GM03348 (cell line): ENCODE data around the gene INPP4A.

Source experiments
- DNase-seq: peaks from one replicate; pipeline ENCODE4 v3.0.0; 2012; ENCODE audit warnings: low spot score

Gene INPP4A

DNA sequence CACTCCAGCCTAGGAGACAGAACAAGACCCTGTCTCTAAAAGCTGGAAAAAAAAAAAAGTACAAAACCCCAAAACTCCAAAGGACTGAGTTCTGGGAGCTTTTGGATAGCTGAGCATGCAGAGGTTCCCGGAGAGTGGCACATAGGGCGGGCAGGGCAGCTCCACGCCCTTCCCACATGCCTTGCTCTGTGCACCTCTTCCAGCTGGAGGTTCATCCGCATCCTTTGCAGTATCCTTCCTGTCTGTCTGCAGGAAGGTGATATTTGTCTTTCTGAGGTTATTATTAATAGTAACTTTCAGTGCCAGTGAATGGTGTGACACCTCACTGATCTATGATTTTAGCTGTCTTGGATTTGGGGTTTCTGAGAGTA, 70.2 kb downstream of the INPP4A start:
- DNase-seq, result no peak

DNA sequence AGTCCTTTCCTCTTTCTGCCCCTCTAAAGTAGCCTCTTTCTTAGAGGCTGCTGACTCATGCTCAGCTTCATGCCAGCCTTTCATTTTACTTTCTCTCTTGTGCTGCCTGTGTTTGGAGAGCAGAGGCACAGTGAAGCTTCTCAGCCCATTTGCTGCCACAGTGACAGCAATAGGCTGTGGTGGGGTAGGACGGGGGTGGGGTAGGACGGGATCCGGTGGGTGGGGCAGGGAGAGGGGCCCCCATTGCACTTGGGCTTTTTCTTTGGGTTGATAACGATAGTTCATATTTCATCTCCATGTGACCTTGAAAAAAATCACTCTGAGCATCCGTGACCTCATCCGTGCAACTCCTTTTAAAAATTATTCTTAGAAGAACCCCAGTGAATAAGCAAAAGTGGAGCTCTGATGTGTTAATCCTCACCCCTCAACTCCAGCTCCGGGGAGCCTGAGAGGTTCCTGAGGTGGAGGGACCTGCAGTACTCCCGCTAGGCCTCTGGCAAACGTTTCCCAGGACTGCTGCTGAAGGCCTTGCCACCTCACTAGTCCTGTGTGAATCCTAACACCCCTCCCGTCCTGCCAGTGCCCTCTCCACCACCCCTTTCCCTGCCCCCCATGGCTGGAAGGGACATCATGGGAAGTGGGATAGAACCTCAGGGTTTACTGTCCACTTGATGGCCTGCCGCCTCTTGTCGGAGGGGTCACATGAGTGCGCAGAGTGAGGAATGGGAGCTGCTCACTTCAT, 70.8 kb downstream of the INPP4A start:
- peak; percentile 65 for DNase-seq

DNA sequence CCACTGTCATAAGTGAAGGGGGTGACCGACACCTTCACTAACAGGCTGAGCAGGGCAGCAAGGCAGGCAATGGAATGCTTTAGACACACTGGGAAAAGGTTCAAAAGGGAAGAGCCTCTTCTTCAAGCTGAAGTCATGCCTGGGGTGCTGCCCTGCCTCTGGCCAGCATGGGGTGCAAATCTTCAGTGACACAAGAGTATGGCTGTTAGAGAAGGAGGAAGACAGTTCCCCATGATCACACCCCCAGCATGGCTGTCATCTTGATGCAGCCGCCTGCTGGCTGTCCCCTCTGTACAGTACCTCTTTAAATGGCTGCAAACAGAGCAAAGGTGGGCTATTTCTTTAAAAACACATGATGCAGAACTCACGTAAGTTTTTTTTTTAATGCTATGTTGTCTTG, 71.9 kb downstream of the INPP4A start:
- DNase-seq, result no peak

DNA sequence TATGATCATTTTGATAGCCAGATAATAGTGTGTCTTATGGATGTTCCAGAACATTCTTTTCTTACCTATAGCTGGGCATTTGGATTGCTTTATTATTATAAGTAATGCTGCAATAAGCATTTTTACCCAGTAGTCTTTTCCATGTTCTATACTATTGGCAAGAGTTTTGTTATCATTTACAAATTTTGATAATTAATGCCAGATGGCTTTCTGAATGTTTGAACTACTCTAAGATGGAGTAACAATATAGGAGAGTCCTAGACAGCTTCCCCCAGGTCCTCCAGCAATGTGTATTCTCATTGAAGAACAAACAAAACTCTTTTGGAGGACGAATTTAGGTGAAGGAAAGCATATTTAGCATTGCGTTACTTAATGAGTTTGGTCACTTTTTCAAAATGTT, 73.0 kb downstream of the INPP4A start:
- no peak for DNase-seq

DNA sequence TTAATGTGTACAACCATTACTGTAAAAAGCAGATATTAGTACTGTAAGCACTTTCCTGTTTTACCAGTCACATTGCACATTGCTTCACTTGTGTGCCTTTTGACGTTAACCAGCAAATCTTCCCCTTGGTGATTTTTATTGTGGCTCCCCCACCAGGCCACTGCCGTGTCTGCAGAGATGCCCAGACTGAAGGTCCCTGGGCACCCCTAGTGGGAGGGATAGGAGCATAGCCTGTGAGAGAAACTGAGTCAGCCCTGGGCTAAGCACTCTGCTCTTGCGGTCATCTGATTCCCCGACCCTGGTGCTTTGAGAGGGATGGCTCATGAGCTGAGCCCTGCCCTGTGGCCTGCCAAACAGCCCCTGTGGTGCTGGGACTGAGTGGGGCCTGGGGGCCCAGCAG, 73.4 kb downstream of the INPP4A start:
- DNase-seq, result no peak

DNA sequence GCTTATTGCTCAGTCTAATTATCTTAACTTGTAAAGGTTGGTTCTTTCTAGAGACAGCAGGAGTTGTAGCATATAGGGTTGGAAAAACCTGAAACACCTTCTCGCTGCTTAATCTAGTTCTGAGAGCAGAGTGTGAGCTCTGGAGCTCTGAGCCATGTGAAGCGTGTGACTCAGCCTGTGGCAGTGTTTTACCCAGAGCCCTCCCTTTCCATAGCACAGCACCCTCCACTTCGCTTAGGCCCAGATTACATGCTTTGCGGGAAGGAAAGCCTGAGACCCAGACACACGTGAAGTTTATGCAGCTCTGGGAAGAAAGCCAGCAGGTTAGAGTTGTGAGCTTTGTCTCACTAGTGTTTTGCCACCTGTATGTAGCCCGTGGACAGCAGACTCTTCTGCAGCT, 74.5 kb downstream of the INPP4A start:
- DNase-seq, result no peak

DNA sequence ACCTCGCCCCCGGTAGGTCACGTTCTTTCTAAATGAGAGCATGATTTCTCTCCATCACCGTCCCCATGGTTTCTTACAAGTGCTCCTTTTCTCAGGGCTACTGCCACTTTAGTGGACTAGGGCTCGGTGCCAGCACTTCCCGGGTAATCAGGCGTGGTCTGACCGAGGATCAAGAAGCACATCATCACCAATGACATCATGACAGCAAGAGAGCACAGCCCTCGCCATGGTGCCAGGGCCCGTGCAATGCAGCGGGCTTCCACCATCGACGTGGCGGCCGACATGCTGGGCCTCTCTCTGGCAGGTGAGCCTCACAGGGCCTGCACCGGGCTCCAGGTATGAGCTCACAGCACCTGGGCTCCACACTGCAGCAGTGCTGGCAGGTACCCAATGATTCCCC, 75.2 kb downstream of the INPP4A start:
- DNase-seq, result no peak

DNA sequence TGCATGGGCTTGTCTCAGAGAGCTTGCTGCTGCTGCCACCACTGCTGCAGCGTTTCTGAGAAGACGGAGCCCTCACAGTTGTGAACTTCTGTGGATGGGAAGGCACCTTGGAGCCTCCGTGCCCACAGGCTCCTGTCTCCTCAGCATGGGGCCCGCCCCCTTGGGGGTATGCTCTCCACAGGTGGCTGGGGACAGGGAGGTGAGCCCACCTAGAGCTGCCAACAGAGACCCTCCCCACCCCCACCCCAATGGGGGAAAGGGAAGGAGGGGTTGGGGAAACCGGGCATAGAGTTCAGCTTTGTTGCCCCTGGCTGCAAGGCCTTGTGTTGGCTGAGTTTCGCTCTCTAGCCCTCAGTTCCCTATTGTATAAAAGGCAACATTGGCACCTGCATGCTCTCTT, 76.1 kb downstream of the INPP4A start:
- DNase-seq, result no peak

DNA sequence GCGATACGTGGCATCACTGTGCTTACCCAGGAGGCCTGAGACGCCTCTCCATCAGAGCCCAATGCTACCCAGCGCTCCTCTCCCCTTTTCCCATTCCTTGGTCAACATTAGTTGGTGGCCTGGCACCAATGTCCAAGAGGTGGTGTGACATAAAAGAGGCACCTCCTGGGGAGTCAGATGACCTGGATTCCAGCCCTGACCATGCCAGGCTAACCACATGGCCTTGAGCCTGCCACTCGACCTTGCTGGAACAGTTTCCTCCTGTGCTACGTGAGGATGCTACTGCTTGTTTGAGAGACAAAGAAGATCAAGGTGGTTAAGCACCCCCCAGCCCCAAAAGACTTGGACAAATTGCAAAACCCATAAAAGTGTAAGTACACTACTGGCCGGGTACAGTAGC, 76.6 kb downstream of the INPP4A start:
- DNase-seq, result no peak

DNA sequence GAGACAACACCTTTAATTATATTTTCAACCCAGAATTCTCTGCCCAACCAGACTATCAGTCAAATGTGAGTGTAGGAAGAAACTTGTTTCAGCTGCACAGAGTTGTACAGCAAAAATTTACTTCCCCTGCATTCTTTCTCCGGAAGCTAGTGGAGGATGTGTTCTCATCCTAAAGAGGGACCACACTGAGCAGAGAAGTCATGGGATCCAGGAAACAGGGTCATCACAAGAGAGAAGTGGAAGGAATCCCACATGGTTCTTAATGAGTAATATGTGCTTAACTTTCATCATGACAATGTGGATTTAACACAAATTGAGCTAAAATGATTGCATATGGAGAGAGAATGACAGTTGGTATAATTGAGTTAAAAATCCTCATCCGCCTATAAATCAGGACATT, 78.2 kb downstream of the INPP4A start:
- no peak for DNase-seq

DNA sequence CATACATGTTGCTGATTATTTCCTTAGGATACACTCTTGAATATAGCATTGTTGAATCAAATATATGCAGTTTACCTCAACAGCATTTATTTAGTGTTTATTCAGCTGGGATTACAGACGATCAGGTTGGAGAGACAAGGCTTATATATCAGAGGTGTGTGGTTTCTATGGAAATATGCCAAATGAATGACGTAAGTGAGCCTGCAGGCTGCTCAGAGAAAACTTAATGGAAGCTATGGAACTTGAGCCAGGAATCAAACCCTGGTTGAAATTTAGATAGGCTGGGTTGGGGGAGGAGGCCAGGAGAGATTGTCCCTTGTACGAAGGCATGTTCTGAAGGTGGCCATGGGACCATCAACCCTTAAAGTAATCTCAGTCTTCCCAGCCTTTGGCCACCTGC, 79.5 kb downstream of the INPP4A start:
- no peak for DNase-seq

DNA sequence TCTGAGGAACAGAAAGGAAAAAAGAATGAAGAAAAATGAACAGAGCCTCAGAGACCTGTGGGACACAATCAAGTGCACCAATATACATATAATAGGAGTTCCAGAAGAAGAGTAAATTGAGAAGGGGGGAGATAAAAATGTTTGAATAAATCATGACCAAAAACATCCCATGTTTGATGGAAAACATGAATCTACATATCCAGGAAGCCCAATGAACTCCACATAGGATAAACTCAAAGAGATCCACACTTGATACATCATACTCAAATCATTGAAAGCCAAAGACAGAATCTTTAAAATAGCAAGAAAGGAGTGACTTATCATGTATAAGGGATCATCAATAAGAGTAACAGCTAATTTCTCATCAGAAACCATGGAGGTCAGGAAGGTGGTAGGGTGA, 83.7 kb downstream of the INPP4A start:
- no peak for DNase-seq

DNA sequence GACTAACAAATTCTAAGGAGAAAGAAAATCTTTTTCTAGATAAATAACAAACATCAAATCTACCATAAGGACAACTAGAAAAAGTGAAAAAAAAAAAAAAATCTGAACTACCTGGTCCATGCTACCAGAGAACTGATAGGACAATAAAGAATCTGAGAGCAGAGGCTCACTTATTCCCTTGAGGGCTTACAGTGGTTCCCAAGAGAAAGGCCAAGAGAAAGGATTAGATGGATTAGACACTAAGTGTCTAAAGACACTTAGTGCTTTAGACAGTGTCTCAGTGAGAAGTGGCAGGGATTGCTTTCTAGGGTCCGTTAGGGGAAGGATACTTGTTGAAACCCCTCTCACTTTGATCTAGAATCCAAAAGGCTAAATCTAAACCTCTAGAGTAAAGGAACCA, 85.5 kb downstream of the INPP4A start:
- no peak for DNase-seq

DNA sequence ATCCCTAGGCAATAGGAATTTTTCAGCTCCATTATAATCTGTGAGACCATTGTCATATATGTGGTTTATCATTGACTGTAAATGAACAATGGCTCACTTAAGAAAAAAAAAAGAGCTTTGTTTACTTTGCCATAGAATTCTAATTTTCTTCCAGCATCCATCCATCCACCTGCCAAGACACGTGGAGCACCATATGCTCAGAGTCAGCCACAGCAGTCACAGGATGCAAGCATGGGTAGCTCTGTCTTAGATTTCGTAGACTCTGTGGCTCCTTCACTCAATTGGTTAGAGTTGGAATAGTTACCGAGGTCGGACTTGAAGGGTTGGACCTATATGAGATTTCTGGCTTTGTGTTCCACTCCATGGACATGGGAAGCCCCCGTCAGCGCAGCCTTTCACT, 88.1 kb downstream of the INPP4A start:
- no peak for DNase-seq

DNA sequence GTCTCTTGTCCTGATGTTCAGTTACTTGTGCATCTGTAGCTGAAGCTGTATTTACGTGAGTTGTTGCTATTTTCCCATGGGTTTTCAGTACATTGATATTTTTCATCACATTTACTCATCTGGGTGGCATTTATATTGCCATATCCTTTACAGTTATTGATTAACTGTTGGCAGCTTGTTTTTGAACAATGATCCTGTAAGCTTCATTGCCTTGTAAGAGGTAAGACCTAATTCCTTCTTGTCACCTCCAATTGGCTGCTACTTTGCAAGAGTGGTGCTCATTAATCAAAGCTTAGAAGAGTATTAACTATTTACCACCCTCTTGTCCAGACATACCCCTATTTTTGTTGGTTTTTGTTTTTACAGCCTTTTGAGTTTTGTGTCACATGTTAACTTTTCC, 88.9 kb downstream of the INPP4A start:
- no peak for DNase-seq

DNA sequence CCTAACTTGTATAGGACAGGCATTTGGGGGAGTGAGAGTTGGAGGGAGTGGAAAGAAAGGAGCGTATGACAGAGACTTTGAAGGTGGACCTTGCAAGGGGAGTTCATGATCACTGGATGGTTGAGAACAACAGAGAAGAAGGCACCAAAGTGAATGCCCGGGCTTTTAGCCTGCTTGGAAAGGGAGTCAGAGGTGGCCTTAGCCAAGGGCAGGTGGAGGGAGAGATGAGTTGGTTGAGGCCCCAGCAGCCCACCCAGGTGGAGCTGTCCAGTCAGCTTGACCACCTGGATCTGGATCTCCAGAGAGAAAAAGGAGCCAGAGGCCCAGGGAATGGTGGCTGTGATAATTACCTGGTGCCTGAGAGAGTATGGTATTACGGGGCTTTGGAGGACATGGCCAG, 90.1 kb downstream of the INPP4A start:
- DNase-seq, result no peak

DNA sequence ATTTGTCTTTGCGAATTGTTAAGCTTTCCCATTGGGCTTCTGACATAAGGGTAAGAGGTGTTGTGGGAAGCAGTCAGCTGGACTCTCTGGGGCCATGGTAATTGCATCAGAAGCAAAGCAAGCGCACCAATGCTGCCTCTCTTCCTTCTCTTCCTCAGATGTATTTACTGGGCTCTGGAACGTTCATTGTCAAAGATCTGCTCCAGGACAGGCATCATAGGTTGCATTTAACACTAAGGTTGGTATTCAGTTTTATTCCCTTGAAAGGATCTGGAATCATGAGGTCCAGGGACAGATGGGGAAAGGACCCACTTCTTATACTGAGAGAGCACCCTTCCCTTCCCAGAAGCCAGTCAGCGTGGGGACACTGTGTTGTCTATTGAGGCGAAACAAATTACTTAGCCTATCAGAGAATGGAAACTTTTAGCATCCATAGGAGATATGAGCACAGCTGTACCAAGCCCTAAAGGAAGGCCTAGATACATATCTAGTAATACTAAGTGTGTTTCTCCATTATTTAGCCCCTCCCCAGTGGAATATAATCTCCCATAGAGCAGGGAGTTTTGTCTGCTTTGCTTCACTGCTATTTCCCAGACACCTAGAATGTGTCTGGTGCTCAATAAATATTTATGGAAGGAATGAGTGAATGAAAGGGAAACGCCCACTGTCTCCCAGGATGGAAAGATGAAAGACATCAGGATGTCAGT, 91.5 kb downstream of the INPP4A start:
- no peak for DNase-seq

DNA sequence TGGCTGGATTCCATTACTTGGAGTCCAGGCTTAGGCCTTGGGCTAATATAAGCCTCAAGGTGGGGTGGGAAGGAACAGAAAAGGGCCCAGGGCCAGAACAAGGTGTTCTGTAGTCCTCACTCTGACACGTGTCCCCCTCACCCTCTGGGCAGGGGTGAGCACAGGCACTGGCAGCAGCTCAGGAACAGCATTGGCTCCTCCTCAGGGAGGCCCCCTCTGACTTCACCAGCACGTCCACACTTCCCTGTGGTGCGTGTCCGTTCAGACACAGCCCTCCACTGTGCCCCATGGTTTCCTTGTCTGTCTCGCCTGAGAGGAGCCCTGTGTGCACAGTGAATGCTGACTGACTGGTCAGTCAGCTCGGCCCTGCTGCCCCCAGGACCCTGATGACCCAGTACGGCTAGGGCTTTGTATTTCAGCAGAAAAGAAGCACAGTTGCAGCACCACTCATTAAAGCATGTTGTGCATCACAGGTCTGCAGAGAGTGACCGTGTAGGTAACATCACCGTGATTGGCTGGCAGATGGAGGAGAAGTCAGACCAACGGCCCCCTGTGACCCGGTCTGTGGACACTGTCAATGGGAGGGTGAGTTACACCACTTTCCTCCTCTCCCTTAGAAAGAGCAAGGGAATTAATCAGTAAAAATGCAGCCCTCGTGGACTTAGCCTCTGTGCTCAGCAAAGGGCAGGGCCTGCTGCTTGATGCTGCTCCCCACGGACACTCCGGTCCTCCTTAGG, 92.9 kb downstream of the INPP4A start:
- DNase-seq, result no peak

DNA sequence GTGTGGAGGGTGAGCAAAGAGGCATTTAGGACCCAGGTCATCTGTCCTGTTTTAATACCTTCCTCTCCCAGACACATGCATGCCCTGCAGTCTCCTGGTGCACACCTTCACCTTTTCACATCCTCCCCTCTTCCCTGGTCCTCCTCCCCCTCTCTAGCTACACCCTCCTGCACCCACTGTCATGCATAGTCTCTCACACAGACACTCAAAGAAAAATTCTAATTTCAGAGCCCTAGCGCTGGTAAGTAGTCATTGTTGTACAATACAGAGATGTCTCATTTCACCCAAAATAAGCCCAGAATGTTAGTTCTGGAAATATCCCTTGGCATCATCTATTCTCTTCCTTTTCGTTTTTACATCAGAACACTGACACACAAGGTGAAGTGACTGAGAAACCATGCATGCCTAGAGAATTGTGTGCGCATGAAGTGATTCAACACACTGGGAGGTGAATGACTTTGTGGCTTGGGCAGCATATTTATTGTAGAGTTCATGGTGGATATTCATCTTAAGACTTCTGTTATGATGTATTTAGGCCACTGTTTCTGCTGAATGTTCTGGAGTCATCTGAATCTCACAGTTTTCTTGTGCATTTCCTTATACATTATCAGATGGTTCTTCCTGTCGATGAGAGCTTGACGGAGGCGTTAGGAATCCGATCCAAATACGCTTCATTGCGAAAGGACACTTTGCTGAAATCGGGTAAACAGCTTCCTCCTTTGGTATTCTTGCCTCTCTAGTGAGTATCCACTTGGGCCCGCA, 93.8 kb downstream of the INPP4A start:
- DNase-seq, result no peak

DNA sequence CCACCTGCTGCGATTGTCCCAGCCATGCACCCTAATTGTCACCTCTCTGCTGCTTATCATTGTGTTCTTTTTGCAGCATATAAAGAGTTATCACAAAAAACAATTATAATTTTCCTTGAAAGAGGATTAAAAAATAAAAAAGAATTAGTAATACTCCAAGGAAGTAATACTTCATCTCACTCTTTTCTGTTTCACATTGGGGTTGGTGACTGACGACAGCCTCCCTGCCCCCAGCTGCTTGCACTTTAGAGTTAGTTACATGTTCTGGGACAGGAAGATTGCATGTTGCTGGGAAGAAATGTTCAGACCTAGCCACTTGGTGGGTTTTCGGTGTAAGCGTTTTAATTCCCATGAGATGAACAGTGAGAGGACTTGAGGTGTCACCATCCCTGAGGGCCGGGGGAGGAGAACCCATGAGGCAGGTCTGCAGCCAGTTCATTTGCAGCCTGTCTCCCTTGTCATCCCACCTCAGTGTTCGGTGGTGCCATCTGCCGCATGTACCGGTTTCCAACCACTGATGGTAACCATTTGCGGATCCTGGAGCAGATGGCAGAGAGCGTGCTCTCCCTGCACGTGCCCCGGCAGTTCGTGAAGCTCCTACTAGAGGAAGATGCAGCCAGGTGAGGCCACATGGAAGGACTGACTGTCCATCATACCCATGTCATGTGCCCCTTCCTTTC, 94.5 kb downstream of the INPP4A start:
- no peak for DNase-seq

DNA sequence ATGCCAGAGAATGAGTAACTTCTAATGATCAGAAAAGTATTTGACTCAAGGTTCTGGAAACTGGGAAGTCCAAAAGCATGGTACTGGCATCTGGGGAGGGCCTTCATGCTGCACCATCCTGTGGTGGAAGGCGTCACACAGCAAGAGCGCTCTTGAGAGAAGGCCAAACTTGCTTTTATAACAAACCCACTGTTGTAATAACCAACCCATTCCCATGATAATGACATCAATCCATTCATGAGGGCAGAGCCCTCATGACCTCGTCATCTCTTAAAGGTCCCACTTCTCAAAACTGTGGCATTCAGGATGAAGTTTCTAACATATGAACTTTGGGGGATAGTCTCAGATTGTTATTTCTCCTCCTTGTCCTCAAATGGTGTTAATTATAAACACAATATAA, 95.9 kb downstream of the INPP4A start:
- DNase-seq, result no peak

DNA sequence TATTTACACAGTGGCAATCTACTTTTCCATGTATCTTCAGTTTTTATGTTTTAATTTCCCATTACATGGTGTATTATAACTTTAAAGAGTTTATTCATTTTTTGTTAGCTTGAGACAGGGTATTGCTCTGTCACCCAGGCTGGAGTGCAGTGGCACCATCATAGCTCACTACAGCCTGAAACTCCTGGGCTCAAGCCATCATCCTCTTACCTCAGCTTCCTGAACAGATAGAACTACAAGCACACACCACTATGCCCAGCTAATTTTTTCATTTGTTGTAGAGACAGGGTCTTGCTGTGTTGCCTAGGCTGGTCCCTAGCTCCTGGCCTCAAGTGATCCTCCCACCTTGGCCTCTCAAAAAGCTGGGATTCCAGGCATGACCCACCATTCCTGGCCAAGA, 96.8 kb downstream of the INPP4A start:
- DNase-seq, result no peak
